CD4-positive, alpha-beta memory T cell (primary cell): ENCODE results near the gene GRB14. TPM values are rescaled to one million over a fixed set of nuclear protein-coding genes. Genes with fewer than 3 reads are reported as not detected.
"Not testable (repeated sequence)": the region's sequence is repeated elsewhere in the genome, so short reads cannot be mapped to it uniquely, and the experiment has no call there.

ENCODE experiments used
- CTCF ChIA-PET: fragments of 350-600 bp; sonication (Branson Sonifier 250); formaldehyde crosslinking; loops from one replicate; lab custom pipeline; 2021; ENCODE audit warnings: inconsistent platforms; ENCODE audit not compliant: partially characterized antibody; lab: Charles Lee
- POLR2A ChIA-PET: fragments of 350-600 bp; sonication (Branson Sonifier 250); formaldehyde crosslinking; loops from one replicate; lab custom pipeline; 2021; ENCODE audit not compliant: partially characterized antibody; lab: Charles Lee
- DNase-seq, 5 donors: peaks; one replicate each; pipeline versions ENCODE4 v3.0.0 to v3.0.0-alpha.2; 2020 to 2022; ENCODE audit warnings: mixed read lengths in 1 of 5
- H3K27ac ChIP-seq: one replicate; pipeline ENCODE4 v1.7.0; 2013; ENCODE audit warnings: low read depth, low read length
- H3K27me3 ChIP-seq: 2 replicates; pipeline ENCODE4 v1.7.0; 2013; ENCODE audit warnings: mild to moderate bottlenecking, low read length, moderate library complexity; ENCODE audit not compliant: insufficient read depth
- H3K36me3 ChIP-seq: 2 replicates; pipeline ENCODE4 v1.7.0; 2013; ENCODE audit warnings: mild to moderate bottlenecking, low read length, moderate library complexity; ENCODE audit not compliant: insufficient read depth
- H3K4me1 ChIP-seq: 2 replicates; pipeline ENCODE4 v1.7.0; 2013; ENCODE audit warnings: mild to moderate bottlenecking, low read length, moderate library complexity; ENCODE audit not compliant: insufficient read depth
- H3K4me3 ChIP-seq, 2 donors: one replicate each; pipeline ENCODE4 v1.7.0; 2013; ENCODE audit warnings: low read length in 2 of 2, mild to moderate bottlenecking in 1 of 2
- H3K9me3 ChIP-seq, 2 donors: one replicate each; pipeline ENCODE4 v1.7.0; 2013; ENCODE audit warnings: low read length in 2 of 2, control low read depth in 1 of 2; ENCODE audit not compliant: control insufficient read depth in 1 of 2
- H3K27ac Mint-ChIP-seq, 7 donors: one replicate each; pipeline ENCODE4 v1.8.0; 2020 to 2021; ENCODE audit warnings: mixed read lengths in 7 of 7, mild to moderate bottlenecking in 6 of 7, inconsistent platforms in 3 of 7, moderate library complexity in 3 of 7
- H3K27me3 Mint-ChIP-seq, 2 donors: one replicate each; pipeline ENCODE4 v1.8.0; 2020 to 2021; ENCODE audit warnings: mixed read lengths in 2 of 2
- H3K36me3 Mint-ChIP-seq, 2 donors: one replicate each; pipeline ENCODE4 v1.8.0; 2020 to 2021; ENCODE audit warnings: mixed read lengths in 2 of 2, inconsistent platforms in 1 of 2, mild to moderate bottlenecking in 1 of 2
- H3K4me1 Mint-ChIP-seq, 4 donors: one replicate each; pipeline ENCODE4 v1.8.0; 2020 to 2021; ENCODE audit warnings: mixed read lengths in 4 of 4, mild to moderate bottlenecking in 1 of 4
- H3K4me3 Mint-ChIP-seq, 8 donors: one replicate each; pipeline ENCODE4 v1.8.0; 2020 to 2021; ENCODE audit warnings: mixed read lengths in 8 of 8, mild to moderate bottlenecking in 7 of 8, moderate library complexity in 6 of 8, inconsistent platforms in 3 of 8
- H3K9me3 Mint-ChIP-seq, 8 donors: one replicate each; pipeline ENCODE4 v1.8.0; 2020 to 2021; ENCODE audit warnings: mixed read lengths in 8 of 8, mild to moderate bottlenecking in 5 of 8, inconsistent platforms in 3 of 8, moderate library complexity in 1 of 8
- intact Hi-C: fragments of 100-400 bp; cut with micrococcal nuclease; formaldehyde crosslinking; loops from one replicate; pipeline ENCODE4 v1.15.1; 2023
- polyA plus RNA-seq, 2 donors: library from polyadenylated mRNA; unstranded; fragments of 300-500 nt; fragmentation: Illumina TruSeq; gene quantifications; one replicate each; pipeline ENCODE4 v1.2.3, GENCODE V29; 2021
- total RNA-seq, 2 experiments: library from RNA; stranded (reverse); gene quantifications; one replicate each; pipeline ENCODE4 v1.2.3, GENCODE V29; 2021

GRB14 gene
- total and polyA plus RNA-seq, 4 experiments from 2014 or later = not detected

- no peak overlapping the region for H3K4me3 Mint-ChIP-seq
- no peak overlapping the region for H3K27ac ChIP-seq
- POLR2A ChIA-PET = no interaction called here
Observed at GRCh38 chr2:164474873-164475272, 146.4 kb downstream of the GRB14 start.

GRCh38 chr2:164473021-164473420 is 148.3 kb downstream of the GRB14 start:
- intact Hi-C loops = no loop called here
- H3K36me3 ChIP-seq = no peaks in the 10 kb centered on the region
- Mint-ChIP-seq H3K4me1 (no peaks in the 10 kb centered on the region), H3K27ac (no peak overlapping the region), H3K27me3 (no peaks in the 10 kb centered on the region), H3K36me3 (no peaks in the 10 kb centered on the region), H3K9me3 (peaks cover 0 to 6% (median 3%) of the 10 kb centered on the region in 8 donors), H3K4me3 (no peak overlapping the region)
- H3K4me1 ChIP-seq = no peaks in the 10 kb centered on the region
- CTCF ChIA-PET = no interaction called here
- no peak for DNase-seq
- POLR2A ChIA-PET = no interaction called here
- no peaks in the 10 kb centered on the region for H3K9me3 ChIP-seq
- no peaks in the 10 kb centered on the region for H3K27me3 ChIP-seq
- no peak overlapping the region for H3K4me3 ChIP-seq
- H3K27ac ChIP-seq = no peak overlapping the region

More at GRCh38 chr2:164474873-164475272, 146.4 kb downstream of the GRB14 start:
- H3K4me3 ChIP-seq = no peak overlapping the region
- no peaks in the 10 kb centered on the region for H3K27me3 ChIP-seq
- no peak for DNase-seq
- intact Hi-C loops = no loop called here
- CTCF ChIA-PET = no interaction called here
- H3K36me3 Mint-ChIP-seq = no peaks in the 10 kb centered on the region
- no peaks in the 10 kb centered on the region for H3K4me1 ChIP-seq
- H3K4me1 Mint-ChIP-seq = no peaks in the 10 kb centered on the region
- H3K27me3 Mint-ChIP-seq = no peaks in the 10 kb centered on the region
- peaks cover 0 to 6% (median 1%) of the 10 kb centered on the region in 8 donors for H3K9me3 Mint-ChIP-seq
- no peak overlapping the region for H3K27ac Mint-ChIP-seq
- no peaks in the 10 kb centered on the region for H3K36me3 ChIP-seq
- H3K9me3 ChIP-seq = no peaks in the 10 kb centered on the region

GRCh38 chr2:164465047-164465446 is 156.2 kb downstream of the GRB14 start:
- POLR2A ChIA-PET, H3K9me3 ChIP-seq, intact Hi-C loops, H3K36me3 ChIP-seq, H3K4me3 Mint-ChIP-seq, H3K27me3 Mint-ChIP-seq, H3K36me3 Mint-ChIP-seq, H3K27me3 ChIP-seq, H3K27ac ChIP-seq, H3K4me3 ChIP-seq, H3K9me3 Mint-ChIP-seq, DNase-seq, H3K4me1 Mint-ChIP-seq, H3K4me1 ChIP-seq, CTCF ChIA-PET, H3K27ac Mint-ChIP-seq: not testable (repeated sequence)

- H3K9me3 ChIP-seq = no peaks in the 10 kb centered on the region
- intact Hi-C loops = no loop called here
- Mint-ChIP-seq H3K4me1 (no peaks in the 10 kb centered on the region), H3K27ac (no peak overlapping the region), H3K4me3 (no peak overlapping the region), H3K9me3 (peaks cover 3 to 8% (median 4%) of the 10 kb centered on the region in 8 donors), H3K27me3 (no peaks in the 10 kb centered on the region), H3K36me3 (no peaks in the 10 kb centered on the region)
- no peak overlapping the region for H3K27ac ChIP-seq
- H3K36me3 ChIP-seq = no peaks in the 10 kb centered on the region
- ChIA-PET POLR2A (no interaction called here), CTCF (no interaction called here)
- no peak overlapping the region for H3K4me3 ChIP-seq
- DNase-seq = no peak
- no peaks in the 10 kb centered on the region for H3K4me1 ChIP-seq
- no peaks in the 10 kb centered on the region for H3K27me3 ChIP-seq
Observed at GRCh38 chr2:164464376-164464775, 156.9 kb downstream of the GRB14 start.

- Mint-ChIP-seq H3K4me1 (no peaks in the 10 kb centered on the region), H3K4me3 (no peak overlapping the region), H3K9me3 (peaks cover 2 to 18% (median 7%) of the 10 kb centered on the region in 8 donors), H3K27me3 (no peaks in the 10 kb centered on the region), H3K27ac (no peak overlapping the region), H3K36me3 (no peaks in the 10 kb centered on the region)
- no peak for DNase-seq
- ChIA-PET POLR2A (no interaction called here), CTCF (no interaction called here)
- Histone ChIP-seq H3K4me3 (no peak overlapping the region), H3K36me3 (no peaks in the 10 kb centered on the region), H3K27me3 (no peaks in the 10 kb centered on the region), H3K27ac (no peak overlapping the region), H3K4me1 (no peaks in the 10 kb centered on the region), H3K9me3 (no peaks in the 10 kb centered on the region)
- intact Hi-C loops = no loop called here
Observed at GRCh38 chr2:164458792-164459191, 162.5 kb downstream of the GRB14 start.

- Histone ChIP-seq H3K27me3 (no peaks in the 10 kb centered on the region), H3K27ac (no peak overlapping the region), H3K4me3 (no peak overlapping the region), H3K4me1 (no peaks in the 10 kb centered on the region), H3K36me3 (no peaks in the 10 kb centered on the region), H3K9me3 (no peaks in the 10 kb centered on the region)
- H3K9me3 Mint-ChIP-seq = peaks cover 0 to 14% (median 7%) of the 10 kb centered on the region in 8 donors
- H3K27me3 Mint-ChIP-seq = no peaks in the 10 kb centered on the region
- ChIA-PET CTCF (no interaction called here), POLR2A (no interaction called here)
- no peaks in the 10 kb centered on the region for H3K36me3 Mint-ChIP-seq
- intact Hi-C loops = no loop called here
- H3K27ac Mint-ChIP-seq = no peak overlapping the region
- no peak overlapping the region for H3K4me3 Mint-ChIP-seq
- no peaks in the 10 kb centered on the region for H3K4me1 Mint-ChIP-seq
- DNase-seq = no peak
Observed at GRCh38 chr2:164457271-164457670, 164.0 kb downstream of the GRB14 start.

GRCh38 chr2:164456619-164457018 is 164.7 kb downstream of the GRB14 start:
- Histone ChIP-seq H3K27ac (no peak overlapping the region), H3K4me3 (no peak overlapping the region), H3K27me3 (no peaks in the 10 kb centered on the region), H3K36me3 (no peaks in the 10 kb centered on the region), H3K4me1 (no peaks in the 10 kb centered on the region), H3K9me3 (no peaks in the 10 kb centered on the region)
- H3K36me3 Mint-ChIP-seq = no peaks in the 10 kb centered on the region
- H3K4me1 Mint-ChIP-seq = no peaks in the 10 kb centered on the region
- H3K27me3 Mint-ChIP-seq = no peaks in the 10 kb centered on the region
- peaks cover 0 to 14% (median 6%) of the 10 kb centered on the region in 8 donors for H3K9me3 Mint-ChIP-seq
- intact Hi-C loops = no loop called here
- ChIA-PET POLR2A (no interaction called here), CTCF (no interaction called here)
- H3K4me3 Mint-ChIP-seq = no peak overlapping the region
- H3K27ac Mint-ChIP-seq = no peak overlapping the region
- no peak for DNase-seq
